Activated naive CD8-positive, alpha-beta T cell treated with anti-CD3 and anti-CD28 coated beads, Interleukin-2, amount 50 U/mL, for 24 hours (primary cell): ENCODE results near the gene TBCD.
A peak's percentile ranks its signal among the peaks of the same experiment; 100 is the strongest.
"Not testable (repeated sequence)": the region's sequence is repeated elsewhere in the genome, so short reads cannot be mapped to it uniquely, and the experiment has no call there.

Experiments used
- ATAC-seq: fragments of 150-1000 bp; cut with Tn5 transposase; one replicate; pipeline ENCODE4 v1.10.0; 2021
- DNase-seq: peaks from one replicate; pipeline ENCODE4 v3.0.0; 2021
- H3K27ac Mint-ChIP-seq: one replicate; pipeline ENCODE4 v1.8.0; 2021; ENCODE audit warnings: mild to moderate bottlenecking, mixed read lengths
- H3K27me3 Mint-ChIP-seq: one replicate; pipeline ENCODE4 v1.8.0; 2021; ENCODE audit warnings: mixed read lengths
- H3K36me3 Mint-ChIP-seq: one replicate; pipeline ENCODE4 v1.8.0; 2021; ENCODE audit warnings: low read depth, mixed read lengths
- H3K4me1 Mint-ChIP-seq: one replicate; pipeline ENCODE4 v1.8.0; 2021; ENCODE audit warnings: mixed read lengths
- H3K4me3 Mint-ChIP-seq: one replicate; pipeline ENCODE4 v1.8.0; 2021; ENCODE audit warnings: mild to moderate bottlenecking, moderate library complexity, mixed read lengths
- H3K9me3 Mint-ChIP-seq: one replicate; pipeline ENCODE4 v1.8.0; 2021; ENCODE audit warnings: mixed read lengths

TBCD gene

GRCh38 chr17:82743344-82744219 lies 8.3 kb upstream of the TBCD start:
- H3K36me3 Mint-ChIP-seq: peaks cover 26% of the 10 kb centered on the region
- peaks cover 9% of the 10 kb centered on the region for H3K9me3 Mint-ChIP-seq
- ATAC-seq (no peak), DNase-seq (no peak)
- H3K27me3 Mint-ChIP-seq: no peaks in the 10 kb centered on the region
- H3K4me3 Mint-ChIP-seq: no peak overlapping the region
- no peaks in the 10 kb centered on the region for H3K4me1 Mint-ChIP-seq
- no peak overlapping the region for H3K27ac Mint-ChIP-seq

GRCh38 chr17:82744736-82745135 lies 7.1 kb upstream of the TBCD start:
- H3K36me3 Mint-ChIP-seq: peaks cover 26% of the 10 kb centered on the region
- not testable (repeated sequence) for DNase-seq, H3K27ac Mint-ChIP-seq, H3K4me1 Mint-ChIP-seq, ATAC-seq, H3K4me3 Mint-ChIP-seq, H3K9me3 Mint-ChIP-seq, H3K27me3 Mint-ChIP-seq

- Mint-ChIP-seq H3K4me1 (peaks cover 4% of the 10 kb centered on the region), H3K4me3 (no peak overlapping the region), H3K27ac (no peak overlapping the region), H3K9me3 (peaks cover 9% of the 10 kb centered on the region), H3K27me3 (no peaks in the 10 kb centered on the region), H3K36me3 (peaks cover 21% of the 10 kb centered on the region)
- DNase-seq (no peak), ATAC-seq (no peak)
Measured at GRCh38 chr17:82745524-82745923, 6.3 kb upstream of the TBCD start.

- Mint-ChIP-seq H3K4me3 (no peak overlapping the region), H3K27ac (no peak overlapping the region), H3K9me3 (no peaks in the 10 kb centered on the region), H3K36me3 (peaks cover 8% of the 10 kb centered on the region), H3K27me3 (no peaks in the 10 kb centered on the region), H3K4me1 (peaks cover 17% of the 10 kb centered on the region)
- ATAC-seq (no peak), DNase-seq (no peak)
Measured at GRCh38 chr17:82748756-82749155, 3.1 kb upstream of the TBCD start.

- no peak for ATAC-seq
- peak overlapping the region; percentile 35 for H3K27ac Mint-ChIP-seq
- peaks cover 29% of the 10 kb centered on the region for H3K4me1 Mint-ChIP-seq
- no peaks in the 10 kb centered on the region for H3K9me3 Mint-ChIP-seq
- DNase-seq: no peak
- H3K27me3 Mint-ChIP-seq: no peaks in the 10 kb centered on the region
- H3K4me3 Mint-ChIP-seq: peak overlapping the region; percentile 38
- peaks cover 8% of the 10 kb centered on the region for H3K36me3 Mint-ChIP-seq
Measured at GRCh38 chr17:82750241-82750908, 1.5 kb upstream of the TBCD start.

- ATAC-seq (peak; percentile 39), DNase-seq (no peak)
- no peaks in the 10 kb centered on the region for H3K27me3 Mint-ChIP-seq
- no peak overlapping the region for H3K27ac Mint-ChIP-seq
- H3K36me3 Mint-ChIP-seq: peaks cover 13% of the 10 kb centered on the region
- H3K9me3 Mint-ChIP-seq: no peaks in the 10 kb centered on the region
- peaks cover 29% of the 10 kb centered on the region for H3K4me1 Mint-ChIP-seq
- no peak overlapping the region for H3K4me3 Mint-ChIP-seq
Measured at GRCh38 chr17:82751171-82751570, 694 bp upstream of the TBCD start.

- peaks cover 22% of the 10 kb centered on the region for H3K36me3 Mint-ChIP-seq
- H3K9me3 Mint-ChIP-seq: no peaks in the 10 kb centered on the region
- H3K4me1 Mint-ChIP-seq: peaks cover 29% of the 10 kb centered on the region
- H3K27ac Mint-ChIP-seq: peak overlapping the region; percentile 69
- DNase-seq (peak; percentile 35), ATAC-seq (peak; percentile 47)
- H3K27me3 Mint-ChIP-seq: no peaks in the 10 kb centered on the region
- peak overlapping the region; percentile 85 for H3K4me3 Mint-ChIP-seq
Measured at GRCh38 chr17:82752371-82753200, 721 bp downstream of the TBCD start.

GRCh38 chr17:82753201-82753464 lies 1.3 kb downstream of the TBCD start:
- H3K27ac Mint-ChIP-seq: peak overlapping the region; percentile 11
- peaks cover 29% of the 10 kb centered on the region for H3K4me1 Mint-ChIP-seq
- DNase-seq (no peak), ATAC-seq (no peak)
- no peaks in the 10 kb centered on the region for H3K9me3 Mint-ChIP-seq
- H3K27me3 Mint-ChIP-seq: no peaks in the 10 kb centered on the region
- H3K4me3 Mint-ChIP-seq: peak overlapping the region; percentile 85
- H3K36me3 Mint-ChIP-seq: peaks cover 22% of the 10 kb centered on the region

- peaks cover 29% of the 10 kb centered on the region for H3K4me1 Mint-ChIP-seq
- H3K4me3 Mint-ChIP-seq: peak overlapping the region; percentile 13
- ATAC-seq: no peak
- no peaks in the 10 kb centered on the region for H3K9me3 Mint-ChIP-seq
- no peaks in the 10 kb centered on the region for H3K27me3 Mint-ChIP-seq
- peaks cover 20% of the 10 kb centered on the region for H3K36me3 Mint-ChIP-seq
- peak; percentile 14 for DNase-seq
- H3K27ac Mint-ChIP-seq: peak overlapping the region; percentile 12
Measured at GRCh38 chr17:82754297-82755208, 2.7 kb downstream of the TBCD start.

- Mint-ChIP-seq H3K27ac (no peak overlapping the region), H3K36me3 (peaks cover 25% of the 10 kb centered on the region), H3K4me1 (peaks cover 25% of the 10 kb centered on the region), H3K9me3 (no peaks in the 10 kb centered on the region), H3K4me3 (no peak overlapping the region), H3K27me3 (no peaks in the 10 kb centered on the region)
- no peak for DNase-seq
- ATAC-seq: no peak
Measured at GRCh38 chr17:82756166-82756565, 4.3 kb downstream of the TBCD start.

- Mint-ChIP-seq H3K27ac (no peak overlapping the region), H3K27me3 (no peaks in the 10 kb centered on the region), H3K9me3 (no peaks in the 10 kb centered on the region), H3K4me3 (no peak overlapping the region), H3K4me1 (peaks cover 5% of the 10 kb centered on the region), H3K36me3 (peaks cover 48% of the 10 kb centered on the region)
- ATAC-seq: no peak
- DNase-seq: no peak
Measured at GRCh38 chr17:82765371-82765770, 13.5 kb downstream of the TBCD start.

- H3K36me3 Mint-ChIP-seq: peaks cover 49% of the 10 kb centered on the region
Measured at GRCh38 chr17:82767041-82767754, 15.3 kb downstream of the TBCD start.

GRCh38 chr17:82769041-82769440 lies 17.2 kb downstream of the TBCD start:
- Mint-ChIP-seq H3K4me3 (no peak overlapping the region), H3K27me3 (no peaks in the 10 kb centered on the region), H3K9me3 (no peaks in the 10 kb centered on the region), H3K27ac (no peak overlapping the region), H3K36me3 (peaks cover 45% of the 10 kb centered on the region), H3K4me1 (peaks cover 12% of the 10 kb centered on the region)
- ATAC-seq (no peak), DNase-seq (no peak)

More at GRCh38 chr17:82767041-82767754, 15.3 kb downstream of the TBCD start:
- peak; percentile 62 for DNase-seq
- no peak for ATAC-seq
- H3K4me1 Mint-ChIP-seq: peaks cover 8% of the 10 kb centered on the region
- H3K4me3 Mint-ChIP-seq: no peak overlapping the region
- H3K9me3 Mint-ChIP-seq: no peaks in the 10 kb centered on the region
- no peaks in the 10 kb centered on the region for H3K27me3 Mint-ChIP-seq
- no peak overlapping the region for H3K27ac Mint-ChIP-seq
